Central memory CD4-positive, alpha-beta T cell (primary cell): ENCODE data around the gene PACS1.

Experiments used
- DNase-seq: peaks from one replicate; pipeline ENCODE4 v3.0.0; 2022

PACS1 gene

GRCh38 chr11:66143996-66144678 lies 74.1 kb downstream of the PACS1 start:
- no peak for DNase-seq

- DNase-seq: no peak
These were observed 76.0 kb downstream of the PACS1 start for GRCh38 chr11:66146074-66146473.

- DNase-seq: no peak
These were observed 76.9 kb downstream of the PACS1 start for GRCh38 chr11:66146940-66147339.

DNA sequence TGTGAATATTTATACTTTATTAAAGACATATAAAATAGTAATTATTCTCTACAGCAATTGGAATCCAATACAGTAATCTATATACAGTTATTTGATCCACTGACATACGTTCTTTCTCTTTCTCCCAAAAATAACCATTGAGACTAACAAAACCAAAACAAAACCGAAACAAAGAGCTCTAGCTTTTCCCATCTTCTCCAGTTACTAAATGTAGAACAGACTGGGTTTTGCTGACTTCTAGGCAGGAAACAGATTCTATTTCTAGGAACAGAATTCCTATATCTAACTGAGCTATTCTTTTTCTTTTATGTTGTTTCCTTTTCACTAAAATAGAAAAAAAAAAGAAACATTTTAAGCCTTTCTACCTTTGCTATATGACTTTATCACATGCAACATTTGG lies 80.1 kb downstream of the PACS1 start:
- no peak for DNase-seq

- DNase-seq: no peak
These were observed 80.7 kb downstream of the PACS1 start for GRCh38 chr11:66150725-66151124.

- no peak for DNase-seq
These were observed 81.2 kb downstream of the PACS1 start for GRCh38 chr11:66151273-66151672.

DNA sequence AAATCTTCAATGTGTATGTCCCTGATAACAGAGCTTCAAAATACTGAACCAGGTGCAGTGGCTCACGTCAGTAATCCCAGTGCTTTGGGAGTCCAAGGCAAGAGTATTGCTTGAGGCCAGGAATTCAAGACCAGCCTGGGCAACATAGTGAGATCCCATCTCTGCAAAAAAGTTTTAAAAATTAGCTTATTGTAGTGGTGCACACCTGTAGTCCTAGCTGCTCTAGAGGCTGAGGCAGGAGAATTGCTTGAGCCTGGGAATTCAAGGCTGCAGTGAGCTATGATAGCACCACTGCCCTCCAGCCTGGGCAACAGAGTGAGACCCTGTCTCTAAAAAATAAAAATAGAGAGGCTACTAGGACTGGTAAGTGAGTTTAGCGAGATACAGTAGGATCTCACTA lies 84.0 kb downstream of the PACS1 start:
- DNase-seq: no peak

- no peak for DNase-seq
These were observed 85.5 kb downstream of the PACS1 start for GRCh38 chr11:66155387-66156073.

GRCh38 chr11:66157182-66157864 lies 87.3 kb downstream of the PACS1 start:
- DNase-seq: no peak

DNA sequence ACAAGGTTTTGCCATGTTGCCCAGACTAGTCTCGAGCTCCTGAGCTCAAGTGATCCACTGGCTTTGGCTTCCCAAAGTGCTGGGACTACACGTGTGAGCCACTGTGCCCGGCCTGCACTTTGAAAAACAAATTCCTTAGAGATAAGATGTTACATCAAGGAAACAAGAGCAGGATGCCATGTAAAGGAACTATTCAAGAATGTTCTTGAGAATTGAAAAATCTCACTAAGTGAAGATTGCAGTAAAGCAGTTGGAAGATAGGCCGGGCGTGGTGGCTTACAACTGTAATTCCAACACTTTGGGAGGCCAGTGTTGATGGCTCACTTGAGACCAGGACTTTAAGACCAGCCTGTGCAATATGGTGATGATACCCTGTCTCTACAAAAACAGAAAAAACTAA lies 88.1 kb downstream of the PACS1 start:
- no peak for DNase-seq

DNA sequence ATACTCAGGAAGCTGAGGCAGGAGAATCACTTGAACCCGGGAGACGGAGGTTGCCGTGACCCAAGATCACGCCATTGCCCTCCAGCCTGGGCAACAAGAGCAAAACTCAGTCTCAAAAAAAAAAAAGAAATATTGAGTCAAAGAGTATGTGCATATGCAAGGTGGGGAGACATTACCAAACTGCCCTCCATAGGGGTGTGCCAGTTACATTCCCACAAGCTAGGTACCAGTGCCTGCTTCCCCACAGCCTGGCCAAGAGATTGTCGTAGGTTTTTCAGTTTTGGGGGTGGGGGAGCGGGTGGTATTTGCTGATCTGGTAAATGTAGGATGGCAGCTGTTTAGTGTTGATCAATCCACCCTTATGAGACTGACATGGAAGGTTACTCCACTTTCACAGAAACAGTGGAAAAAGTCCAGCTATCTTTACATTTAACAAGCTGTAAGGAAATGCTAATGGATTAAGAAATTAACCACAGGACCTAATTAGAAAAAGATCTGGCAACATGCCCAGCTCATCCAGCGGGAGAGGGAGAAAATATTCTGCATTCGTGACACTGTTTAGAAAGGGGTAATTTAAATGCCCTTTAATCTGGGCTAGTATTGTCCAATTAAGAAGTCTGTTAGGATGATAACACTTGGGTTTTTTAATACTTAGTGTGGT lies 89.4 kb downstream of the PACS1 start:
- no peak for DNase-seq

DNA sequence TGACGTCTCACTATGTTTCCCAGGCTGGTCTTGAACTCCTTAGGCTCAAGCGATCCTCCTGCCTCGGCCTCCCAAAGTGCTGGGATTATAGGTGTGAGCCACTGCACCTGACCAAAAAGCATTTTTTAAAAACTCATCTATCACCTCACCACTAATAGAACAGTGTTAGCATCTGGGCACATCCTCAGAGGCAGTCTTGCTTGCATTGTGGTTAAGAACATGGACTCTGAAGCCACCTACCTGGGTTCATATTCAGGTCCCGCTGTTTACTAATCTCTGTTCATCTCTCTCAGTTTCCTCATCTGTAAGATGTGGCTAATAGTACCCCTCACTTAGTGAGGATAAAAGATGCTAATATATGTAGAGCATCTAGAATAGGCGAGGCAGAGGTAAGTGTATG lies 90.6 kb downstream of the PACS1 start:
- DNase-seq: no peak

GRCh38 chr11:66168289-66168688 lies 98.2 kb downstream of the PACS1 start:
- DNase-seq: no peak

DNA sequence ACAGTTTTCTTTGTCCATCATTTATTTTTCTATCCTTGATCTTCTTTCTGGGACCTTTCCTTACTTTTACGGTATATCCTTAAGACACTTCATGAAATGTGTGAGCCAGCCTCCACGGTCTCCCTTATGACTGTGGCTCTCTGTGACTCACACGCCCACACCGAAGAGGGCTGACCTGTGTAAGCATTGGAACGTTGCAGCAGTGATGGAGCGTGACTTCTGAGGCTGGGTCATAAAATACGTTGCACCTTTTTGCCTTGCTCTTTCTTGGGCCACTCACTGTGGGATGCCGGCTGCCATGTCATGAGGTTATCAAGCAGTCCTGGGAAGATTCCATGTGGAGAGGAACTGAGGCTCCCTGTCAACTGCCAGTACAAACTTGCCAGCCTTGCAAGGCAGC lies 102.1 kb downstream of the PACS1 start:
- DNase-seq: no peak

DNA sequence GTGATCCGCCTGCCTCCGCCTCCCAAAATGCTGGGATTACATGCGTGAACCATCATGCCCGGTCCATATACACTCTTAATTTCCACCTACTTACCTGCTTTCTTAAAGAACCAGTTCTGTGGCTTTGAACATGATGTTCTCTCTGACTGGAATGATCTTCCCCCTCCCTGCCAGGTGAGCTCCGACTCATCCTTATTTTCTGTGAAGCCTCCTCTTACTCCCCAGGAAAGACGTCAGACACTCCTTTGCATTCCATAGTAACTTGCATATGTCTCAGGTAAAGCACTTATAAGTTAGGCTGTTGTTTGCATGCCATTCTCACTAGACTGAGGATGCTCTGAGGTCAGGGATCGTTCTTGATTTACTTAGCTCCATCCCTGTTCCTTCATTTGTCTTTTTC lies 106.6 kb downstream of the PACS1 start:
- no peak for DNase-seq

GRCh38 chr11:66178183-66178582 lies 108.1 kb downstream of the PACS1 start:
- DNase-seq: no peak

- no peak for DNase-seq
These were observed 108.8 kb downstream of the PACS1 start for GRCh38 chr11:66178871-66179270.

GRCh38 chr11:66181632-66182315 lies 111.7 kb downstream of the PACS1 start:
- DNase-seq: no peak

DNA sequence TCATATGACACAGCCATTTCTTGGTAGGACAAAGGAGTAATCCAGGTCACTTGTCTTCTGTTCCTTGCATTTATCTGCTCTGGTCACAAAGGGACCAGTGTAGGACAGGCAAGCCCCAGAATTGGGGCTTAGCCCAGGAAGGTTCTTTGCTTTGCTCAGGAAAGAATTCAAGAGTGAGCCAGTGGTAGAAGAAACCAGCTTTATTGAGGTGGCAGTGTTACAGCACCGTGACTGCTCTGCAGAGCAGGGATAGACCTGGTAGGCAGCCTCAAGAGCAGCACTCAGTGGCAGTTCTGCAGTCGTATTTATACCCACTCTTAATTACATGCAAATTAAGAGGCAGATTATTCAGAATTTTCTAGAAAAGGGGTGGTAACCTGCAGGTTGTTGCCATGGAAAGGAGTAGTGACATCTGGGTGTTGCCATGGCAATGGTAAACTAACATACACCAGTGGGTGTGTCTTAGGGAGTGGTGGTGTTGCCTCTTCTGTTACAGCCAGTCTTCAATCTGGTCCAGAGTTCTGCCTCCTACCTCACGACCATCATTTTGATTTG lies 113.5 kb downstream of the PACS1 start:
- peak; percentile 53 for DNase-seq

- no peak for DNase-seq
These were observed 114.7 kb downstream of the PACS1 start for GRCh38 chr11:66184728-66185127.

DNA sequence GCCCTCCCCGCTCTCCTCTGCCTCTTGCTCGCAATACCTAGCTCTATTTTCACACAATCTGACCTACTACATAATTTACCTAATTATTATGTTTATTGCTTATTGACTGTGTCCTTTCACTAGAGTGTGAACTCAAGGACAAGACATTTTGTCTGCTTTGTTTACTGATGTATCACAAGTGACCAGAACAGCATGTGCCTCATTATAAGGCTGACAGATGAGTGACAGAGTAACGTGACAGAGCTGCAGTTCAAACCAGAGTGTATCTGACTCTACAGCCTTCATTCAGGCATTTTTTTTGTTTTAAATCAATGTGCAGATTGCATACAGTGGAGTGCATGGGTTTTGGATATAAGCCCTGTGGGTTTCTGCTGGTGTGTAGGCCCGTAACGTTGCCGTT lies 116.4 kb downstream of the PACS1 start:
- no peak for DNase-seq

- no peak for DNase-seq
These were observed 117.4 kb downstream of the PACS1 start for GRCh38 chr11:66187453-66187852.

GRCh38 chr11:66188580-66188979 lies 118.5 kb downstream of the PACS1 start:
- DNase-seq: no peak
